SU-DHL-6 (cell line): ENCODE measurements around the gene NPHP4.

Experiments used
- EZH2phosphoT487 ChIP-seq: fragments of 200-600 bp; sonication (generic), shearing (Covaris generic); conservative IDR thresholded peaks from 2 replicates; pipeline ENCODE4 v1.6.1; 2018; ENCODE audit warnings: mild to moderate bottlenecking, antibody characterized with exemption, low read length, moderate library complexity, mixed read lengths
- TF ChIP-seq, protein P1 (sequence below): fragments of 200-600 bp; sonication (generic); IDR thresholded peaks from one replicate; pipeline ENCODE4 v1.5.1; 2017; ENCODE audit warnings: antibody characterized with exemption, mild to moderate bottlenecking, low read length, moderate library complexity; ENCODE audit not compliant: insufficient read depth, poor library complexity, severe bottlenecking

DNA sequence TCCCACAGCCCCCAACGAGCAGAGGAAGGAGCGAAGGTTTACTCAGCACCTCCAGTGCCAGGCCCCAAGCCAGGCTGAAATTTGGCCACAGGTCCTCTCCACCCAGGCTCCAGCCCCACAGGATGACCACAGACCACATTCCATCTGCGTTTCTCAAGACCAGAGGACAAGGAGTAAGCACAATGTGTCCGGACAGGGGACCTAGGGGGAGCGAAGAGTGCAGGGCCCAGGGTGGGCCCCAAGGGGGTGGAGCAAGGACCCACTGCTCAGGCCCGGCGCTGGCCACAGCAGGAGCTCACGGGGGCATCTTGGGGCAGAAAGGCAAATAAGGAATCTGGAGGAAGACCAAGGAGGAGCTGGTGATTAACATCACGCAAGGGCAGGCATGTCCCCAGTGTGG, 100.5 kb downstream of the NPHP4 start:
- TF ChIP-seq, protein P1, sequence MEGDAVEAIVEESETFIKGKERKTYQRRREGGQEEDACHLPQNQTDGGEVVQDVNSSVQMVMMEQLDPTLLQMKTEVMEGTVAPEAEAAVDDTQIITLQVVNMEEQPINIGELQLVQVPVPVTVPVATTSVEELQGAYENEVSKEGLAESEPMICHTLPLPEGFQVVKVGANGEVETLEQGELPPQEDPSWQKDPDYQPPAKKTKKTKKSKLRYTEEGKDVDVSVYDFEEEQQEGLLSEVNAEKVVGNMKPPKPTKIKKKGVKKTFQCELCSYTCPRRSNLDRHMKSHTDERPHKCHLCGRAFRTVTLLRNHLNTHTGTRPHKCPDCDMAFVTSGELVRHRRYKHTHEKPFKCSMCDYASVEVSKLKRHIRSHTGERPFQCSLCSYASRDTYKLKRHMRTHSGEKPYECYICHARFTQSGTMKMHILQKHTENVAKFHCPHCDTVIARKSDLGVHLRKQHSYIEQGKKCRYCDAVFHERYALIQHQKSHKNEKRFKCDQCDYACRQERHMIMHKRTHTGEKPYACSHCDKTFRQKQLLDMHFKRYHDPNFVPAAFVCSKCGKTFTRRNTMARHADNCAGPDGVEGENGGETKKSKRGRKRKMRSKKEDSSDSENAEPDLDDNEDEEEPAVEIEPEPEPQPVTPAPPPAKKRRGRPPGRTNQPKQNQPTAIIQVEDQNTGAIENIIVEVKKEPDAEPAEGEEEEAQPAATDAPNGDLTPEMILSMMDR: no peak
- TF ChIP-seq EZH2phosphoT487: no peak
